GM21381 (cell line): ENCODE data around the gene CDCP2.
"Not testable (repeated sequence)": the region's sequence is repeated elsewhere in the genome, so short reads cannot be mapped to it uniquely, and the experiment has no call there.

Experiments used
- ATAC-seq: cut with Tn5 transposase; IDR thresholded peaks from one replicate; pipeline ENCODE4 v1.9.1; 2021; ENCODE audit warnings: mild to moderate bottlenecking, moderate library complexity; ENCODE audit not compliant: unreplicated experiment

Gene CDCP2

GRCh38 chr1:54117815-54118563, 34.8 kb downstream of the CDCP2 start:
- ATAC-seq = no peak

- ATAC-seq = no peak
These were observed 37.3 kb downstream of the CDCP2 start for GRCh38 chr1:54115520-54115919.

- no peak for ATAC-seq
These were observed 37.8 kb downstream of the CDCP2 start for GRCh38 chr1:54114955-54115354.

- no peak for ATAC-seq
These were observed 38.8 kb downstream of the CDCP2 start for GRCh38 chr1:54114001-54114400.

- ATAC-seq = no peak
These were observed 40.0 kb downstream of the CDCP2 start for GRCh38 chr1:54112705-54113368.

GRCh38 chr1:54112027-54112426, 40.8 kb downstream of the CDCP2 start:
- ATAC-seq = no peak

GRCh38 chr1:54111624-54112023, 41.2 kb downstream of the CDCP2 start:
- no peak for ATAC-seq

- ATAC-seq = no peak
These were observed 41.8 kb downstream of the CDCP2 start for GRCh38 chr1:54110996-54111395.

- ATAC-seq = no peak
These were observed 43.4 kb downstream of the CDCP2 start for GRCh38 chr1:54109129-54110090.

- ATAC-seq = no peak
These were observed 44.6 kb downstream of the CDCP2 start for GRCh38 chr1:54108156-54108555.

GRCh38 chr1:54107131-54107530, 45.7 kb downstream of the CDCP2 start:
- no peak for ATAC-seq

GRCh38 chr1:54105736-54106269, 47.0 kb downstream of the CDCP2 start:
- no peak for ATAC-seq

GRCh38 chr1:54105080-54105479, 47.7 kb downstream of the CDCP2 start:
- ATAC-seq = no peak

- not testable (repeated sequence) for ATAC-seq
These were observed 48.2 kb downstream of the CDCP2 start for GRCh38 chr1:54104613-54105012.

- ATAC-seq = no peak
These were observed 49.4 kb downstream of the CDCP2 start for GRCh38 chr1:54103414-54103813.

GRCh38 chr1:54100500-54100899, 52.3 kb downstream of the CDCP2 start:
- no peak for ATAC-seq

GRCh38 chr1:54099061-54099610, 53.7 kb downstream of the CDCP2 start:
- ATAC-seq = no peak

GRCh38 chr1:54096877-54097240, 55.9 kb downstream of the CDCP2 start:
- ATAC-seq = no peak

GRCh38 chr1:54096227-54096876, 56.4 kb downstream of the CDCP2 start:
- ATAC-seq = no peak

- no peak for ATAC-seq
These were observed 57.1 kb downstream of the CDCP2 start for GRCh38 chr1:54095546-54096226.
